Naive B cell (primary cell): ENCODE data around the gene ATP10D. TPM values are rescaled to one million over a fixed set of nuclear protein-coding genes. Genes with fewer than 3 reads are reported as not detected.
A peak's percentile ranks its signal among the peaks of the same experiment; 100 is the strongest.
"Not testable (repeated sequence)": the region's sequence is repeated elsewhere in the genome, so short reads cannot be mapped to it uniquely, and the experiment has no call there.

Source experiments
- ATAC-seq, 2 donors: fragments of 150-1000 bp; cut with Tn5 transposase; 2 replicates each; pipeline ENCODE4 v1.10.0; 2021; ENCODE audit warnings: low read depth in 2 of 2, mild to moderate bottlenecking in 2 of 2, moderate library complexity in 2 of 2
- DNase-seq: peaks from one replicate; pipeline ENCODE4 v3.0.0; 2022
- H3K27ac Mint-ChIP-seq, 6 donors: one replicate each; pipeline ENCODE4 v1.8.0; 2020 to 2022; ENCODE audit warnings: mild to moderate bottlenecking in 6 of 6, mixed read lengths in 6 of 6, moderate library complexity in 5 of 6, inconsistent platforms in 2 of 6
- H3K27me3 Mint-ChIP-seq, 3 donors: one replicate each; pipeline ENCODE4 v1.8.0; 2021 to 2022; ENCODE audit warnings: mixed read lengths in 3 of 3, mild to moderate bottlenecking in 1 of 3
- H3K36me3 Mint-ChIP-seq, 2 donors: one replicate each; pipeline ENCODE4 v1.8.0; 2020 to 2022; ENCODE audit warnings: mixed read lengths in 2 of 2, inconsistent platforms in 1 of 2, mild to moderate bottlenecking in 1 of 2
- H3K4me1 Mint-ChIP-seq, 3 donors: one replicate each; pipeline ENCODE4 v1.8.0; 2020 to 2022; ENCODE audit warnings: mixed read lengths in 3 of 3, inconsistent platforms in 1 of 3, mild to moderate bottlenecking in 1 of 3, moderate library complexity in 1 of 3
- H3K4me3 Mint-ChIP-seq, 8 donors: one replicate each; pipeline ENCODE4 v1.8.0; 2020 to 2022; ENCODE audit warnings: mild to moderate bottlenecking in 8 of 8, mixed read lengths in 8 of 8, moderate library complexity in 8 of 8, inconsistent platforms in 2 of 8
- H3K9me3 Mint-ChIP-seq, 7 donors: one replicate each; pipeline ENCODE4 v1.8.0; 2020 to 2022; ENCODE audit warnings: mixed read lengths in 7 of 7, mild to moderate bottlenecking in 5 of 7, inconsistent platforms in 2 of 7, moderate library complexity in 1 of 7
- polyA plus RNA-seq, 6 donors: library from polyadenylated mRNA; unstranded; fragments of 300-500 nt; fragmentation: Illumina TruSeq; gene quantifications; one replicate each; pipeline ENCODE4 v1.2.3, GENCODE V29; 2021; ENCODE audit warnings: low read depth in 6 of 6

The ATP10D gene
- polyA plus RNA-seq, 6 donors from 2014 or later, result 21.5 to 70.9 (median 43.8) TPM

- Mint-ChIP-seq H3K4me1 (peaks cover 0 to 6% (median 0%) of the 10 kb centered on the region in 3 donors), H3K9me3 (no peaks in the 10 kb centered on the region), H3K36me3 (peaks cover 0 to 5% of the 10 kb centered on the region in 2 donors), H3K27ac (no peak overlapping the region), H3K27me3 (no peaks in the 10 kb centered on the region), H3K4me3 (no peak overlapping the region)
- no peak for DNase-seq
- ATAC-seq, result no peak
Observed at GRCh38 chr4:47473141-47473750, 11.8 kb upstream of the ATP10D start.

- no peak overlapping the region for H3K27ac Mint-ChIP-seq
- H3K27me3 Mint-ChIP-seq, result no peaks in the 10 kb centered on the region
- H3K9me3 Mint-ChIP-seq, result no peaks in the 10 kb centered on the region
- H3K4me3 Mint-ChIP-seq, result no peak overlapping the region
- DNase-seq, result no peak
- H3K36me3 Mint-ChIP-seq, result peaks cover 0 to 5% of the 10 kb centered on the region in 2 donors
- H3K4me1 Mint-ChIP-seq, result peaks cover 0 to 6% (median 0%) of the 10 kb centered on the region in 3 donors
- ATAC-seq, result no peak
Observed at GRCh38 chr4:47474799-47475198, 10.3 kb upstream of the ATP10D start.

- Mint-ChIP-seq H3K9me3 (no peaks in the 10 kb centered on the region), H3K4me1 (peaks cover 0 to 6% (median 0%) of the 10 kb centered on the region in 3 donors), H3K27me3 (no peaks in the 10 kb centered on the region), H3K36me3 (peaks cover 0 to 5% of the 10 kb centered on the region in 2 donors), H3K27ac (peak overlapping the region in 1 of 6 donors; percentile 45), H3K4me3 (no peak overlapping the region)
- DNase-seq (no peak), ATAC-seq (no peak)
Observed at GRCh38 chr4:47475411-47475810, 9.7 kb upstream of the ATP10D start.

- Mint-ChIP-seq H3K27ac (peak overlapping the region in 1 of 6 donors; percentile 76), H3K4me3 (no peak overlapping the region), H3K36me3 (no peaks in the 10 kb centered on the region), H3K27me3 (no peaks in the 10 kb centered on the region), H3K4me1 (peaks cover 4 to 18% (median 16%) of the 10 kb centered on the region in 3 donors), H3K9me3 (no peaks in the 10 kb centered on the region)
- DNase-seq (no peak), ATAC-seq (no peak)
Observed at GRCh38 chr4:47478804-47479203, 6.3 kb upstream of the ATP10D start.

GRCh38 chr4:47482326-47482725 is 2.7 kb upstream of the ATP10D start:
- Mint-ChIP-seq H3K36me3 (peaks cover 0 to 8% of the 10 kb centered on the region in 2 donors), H3K27ac (peak overlapping the region; percentile 16 to 93 (median 78)), H3K9me3 (no peaks in the 10 kb centered on the region), H3K27me3 (no peaks in the 10 kb centered on the region), H3K4me1 (peaks cover 22 to 52% (median 43%) of the 10 kb centered on the region in 3 donors), H3K4me3 (peak overlapping the region in 3 of 8 donors; percentile 0 to 40 (median 1))
- DNase-seq (no peak), ATAC-seq (no peak)

- ATAC-seq (no peak), DNase-seq (no peak)
- H3K9me3 Mint-ChIP-seq, result no peaks in the 10 kb centered on the region
- peak overlapping the region; percentile 82 to 99 (median 99) for H3K27ac Mint-ChIP-seq
- no peaks in the 10 kb centered on the region for H3K27me3 Mint-ChIP-seq
- peak overlapping the region in 7 of 8 donors; percentile 95 to 99 (median 98) for H3K4me3 Mint-ChIP-seq
- H3K36me3 Mint-ChIP-seq, result peaks cover 0 to 8% of the 10 kb centered on the region in 2 donors
- H3K4me1 Mint-ChIP-seq, result peaks cover 24 to 61% (median 45%) of the 10 kb centered on the region in 3 donors
Observed at GRCh38 chr4:47483745-47484144, 1.3 kb upstream of the ATP10D start.

GRCh38 chr4:47484168-47484567 is 907 bp upstream of the ATP10D start:
- H3K27ac Mint-ChIP-seq, result peak overlapping the region; percentile 97 to 99 (median 99)
- peaks cover 27 to 65% (median 48%) of the 10 kb centered on the region in 3 donors for H3K4me1 Mint-ChIP-seq
- H3K9me3 Mint-ChIP-seq, result peaks cover 0 to 1% (median 0%) of the 10 kb centered on the region in 7 donors
- no peak for ATAC-seq
- peaks cover 0 to 8% of the 10 kb centered on the region in 2 donors for H3K36me3 Mint-ChIP-seq
- H3K4me3 Mint-ChIP-seq, result peak overlapping the region; percentile 95 to 99 (median 98)
- no peak for DNase-seq
- no peaks in the 10 kb centered on the region for H3K27me3 Mint-ChIP-seq

- ATAC-seq, result peak; percentile 5 to 7
- Mint-ChIP-seq H3K36me3 (peaks cover 6 to 9% of the 10 kb centered on the region in 2 donors), H3K4me3 (peak overlapping the region; percentile 95 to 99 (median 98)), H3K27me3 (no peaks in the 10 kb centered on the region), H3K9me3 (peaks cover 0 to 3% (median 0%) of the 10 kb centered on the region in 7 donors), H3K4me1 (peaks cover 38 to 80% (median 62%) of the 10 kb centered on the region in 3 donors), H3K27ac (peak overlapping the region; percentile 97 to 99 (median 99))
- DNase-seq, result no peak
Observed at GRCh38 chr4:47485768-47486167, 693 bp downstream of the ATP10D start.

- Mint-ChIP-seq H3K4me3 (peak overlapping the region; percentile 95 to 99 (median 98)), H3K27me3 (no peaks in the 10 kb centered on the region), H3K27ac (peak overlapping the region; percentile 54 to 99 (median 98)), H3K4me1 (peaks cover 43 to 84% (median 66%) of the 10 kb centered on the region in 3 donors), H3K36me3 (peaks cover 10 to 14% of the 10 kb centered on the region in 2 donors), H3K9me3 (peaks cover 0 to 3% (median 0%) of the 10 kb centered on the region in 7 donors)
- DNase-seq, result no peak
- ATAC-seq, result no peak
Observed at GRCh38 chr4:47486231-47486673, 1.2 kb downstream of the ATP10D start.

- not testable (repeated sequence) for ATAC-seq
Observed at GRCh38 chr4:47486727-47487126, 1.7 kb downstream of the ATP10D start.

GRCh38 chr4:47488706-47489105 is 3.6 kb downstream of the ATP10D start:
- Mint-ChIP-seq H3K4me1 (peaks cover 53 to 90% (median 72%) of the 10 kb centered on the region in 3 donors), H3K27ac (peak overlapping the region in 5 of 6 donors; percentile 7 to 86 (median 44))
- ATAC-seq, result no peak

More at GRCh38 chr4:47486727-47487126, 1.7 kb downstream of the ATP10D start:
- Mint-ChIP-seq H3K4me3 (peak overlapping the region; percentile 95 to 99 (median 98)), H3K4me1 (peaks cover 47 to 85% (median 66%) of the 10 kb centered on the region in 3 donors), H3K27ac (peak overlapping the region in 3 of 6 donors; percentile 32 to 99 (median 91)), H3K36me3 (peaks cover 15 to 19% of the 10 kb centered on the region in 2 donors)
- DNase-seq, H3K9me3 Mint-ChIP-seq, H3K27me3 Mint-ChIP-seq: not testable (repeated sequence)

GRCh38 chr4:47490550-47490949 is 5.5 kb downstream of the ATP10D start:
- peak overlapping the region in 4 of 6 donors; percentile 5 to 86 (median 78) for H3K27ac Mint-ChIP-seq
- ATAC-seq (peak; percentile 83 to 86), DNase-seq (no peak)
- peak overlapping the region; percentile 12 to 69 (median 42) for H3K4me3 Mint-ChIP-seq
- peaks cover 17% of the 10 kb centered on the region in 2 donors for H3K36me3 Mint-ChIP-seq
- peaks cover 0 to 3% (median 0%) of the 10 kb centered on the region in 7 donors for H3K9me3 Mint-ChIP-seq
- H3K27me3 Mint-ChIP-seq, result no peaks in the 10 kb centered on the region
- H3K4me1 Mint-ChIP-seq, result peaks cover 48 to 86% (median 60%) of the 10 kb centered on the region in 3 donors

More at GRCh38 chr4:47488706-47489105, 3.6 kb downstream of the ATP10D start:
- no peak for DNase-seq
- Mint-ChIP-seq H3K36me3 (peaks cover 17 to 22% of the 10 kb centered on the region in 2 donors), H3K9me3 (peaks cover 0 to 3% (median 0%) of the 10 kb centered on the region in 7 donors), H3K27me3 (no peaks in the 10 kb centered on the region), H3K4me3 (peak overlapping the region; percentile 0 to 83 (median 62))

- peak overlapping the region; percentile 70 to 92 (median 76) for H3K27ac Mint-ChIP-seq
- ATAC-seq (peak in 1 of 2 donors; percentile 15), DNase-seq (no peak)
- H3K27me3 Mint-ChIP-seq, result no peaks in the 10 kb centered on the region
- H3K4me3 Mint-ChIP-seq, result peak overlapping the region in 7 of 8 donors; percentile 23 to 76 (median 61)
- peaks cover 14 to 20% of the 10 kb centered on the region in 2 donors for H3K36me3 Mint-ChIP-seq
- peaks cover 0 to 3% (median 0%) of the 10 kb centered on the region in 7 donors for H3K9me3 Mint-ChIP-seq
- peaks cover 46 to 71% (median 63%) of the 10 kb centered on the region in 3 donors for H3K4me1 Mint-ChIP-seq
Observed at GRCh38 chr4:47493238-47494123, 8.4 kb downstream of the ATP10D start.
